GM12878 (cell line): ENCODE measurements around the gene SPOCK1. TPM values are rescaled to one million over a fixed set of nuclear protein-coding genes. Genes with fewer than 3 reads are reported as not detected.

ENCODE experiments used
- ATAC-seq: fragments of 200-7000 bp; cut with Tn5 transposase; 3 replicates; pipeline ENCODE4 v1.9.1; 2020; ENCODE audit warnings: mild to moderate bottlenecking, moderate library complexity
- BruUV-seq: library from RNA; stranded (reverse); fragments of 400-500 nt; replicated peaks from 2 replicates; lab custom pipeline; 2021; lab: Mats Ljungman, UMichigan
- CTCF ChIA-PET: fragments of 300-600 bp; sonication (Branson Sonifier 250); formaldehyde crosslinking; extraction: SDS; loops from one replicate; lab custom pipeline; 2021; ENCODE audit warnings: inconsistent platforms; lab: Yijun Ruan, JAX
- POLR2A ChIA-PET: fragments of 350-600 bp; formaldehyde crosslinking; extraction: SDS; loops from one replicate; lab custom pipeline; 2021; ENCODE audit warnings: inconsistent platforms; lab: Charles Lee
- RAD21 ChIA-PET: fragments of 300-600 bp; sonication (Branson Sonifier 250); formaldehyde crosslinking; loops from one replicate; lab custom pipeline; 2023; ENCODE audit warnings: antibody characterized with exemption; ENCODE audit not compliant: unreplicated experiment; lab: Charles Lee
- SMC1A ChIA-PET: fragments of 300-600 bp; sonication (Branson Sonifier 250); formaldehyde crosslinking; loops from one replicate; lab custom pipeline; 2023; ENCODE audit not compliant: unreplicated experiment, uncharacterized antibody; lab: Charles Lee
- DNase-seq: peaks from one replicate; pipeline ENCODE4 v3.0.0-alpha.2; 2011; ENCODE audit warnings: low read depth, low spot score
- FAIRE-seq: peaks from 3 replicates; lab custom pipeline; 2011; peaks lifted over from hg19 to GRCh38; lab: Jason Lieb, UNC
- H2AFZ ChIP-seq: 2 replicates; pipeline ENCODE4 v1.6.0; 2011; ENCODE audit warnings: low read depth, low read length, control low read depth; ENCODE audit not compliant: control insufficient read depth
- H3K27ac ChIP-seq: 2 replicates; pipeline ENCODE4 v1.5.1; 2011; ENCODE audit warnings: control low read depth; ENCODE audit not compliant: control insufficient read depth, insufficient read depth
- H3K27me3 ChIP-seq, 2 experiments: replicated peaks in 1 of 2; 2 replicates each; pipeline versions ENCODE4 v1.6.0 to v1.6.1; 2011; ENCODE audit warnings: low read length in 1 of 2; ENCODE audit not compliant: control insufficient read depth in 2 of 2, insufficient read depth in 2 of 2
- H3K36me3 ChIP-seq, 2 experiments: 2 replicates each; pipeline ENCODE4 v1.5.1; 2011; ENCODE audit warnings: low read length in 1 of 2; ENCODE audit not compliant: control insufficient read depth in 2 of 2, insufficient read depth in 2 of 2
- H3K4me1 ChIP-seq: 2 replicates; pipeline ENCODE4 v1.6.1; 2011; ENCODE audit warnings: mild to moderate bottlenecking, low read length, moderate library complexity, mixed read lengths; ENCODE audit not compliant: control insufficient read depth, insufficient read depth
- H3K4me2 ChIP-seq: 2 replicates; pipeline ENCODE4 v1.6.0; 2011; ENCODE audit warnings: control low read depth; ENCODE audit not compliant: control insufficient read depth, insufficient read depth
- H3K4me3 ChIP-seq: fragments of 200-600 bp; sonication (generic); 2 replicates; pipeline ENCODE4 v1.5.1; 2016
- H3K79me2 ChIP-seq: 2 replicates; pipeline ENCODE4 v1.6.0; 2011; ENCODE audit warnings: low read length; ENCODE audit not compliant: control insufficient read depth, insufficient read depth
- H3K9ac ChIP-seq: 2 replicates; pipeline ENCODE4 v1.8.0; 2011; ENCODE audit warnings: low read length, control low read depth, mixed read lengths; ENCODE audit not compliant: control insufficient read depth, insufficient read depth
- H3K9me3 ChIP-seq: replicated peaks from 3 replicates; pipeline ENCODE4 v1.5.1; 2011; ENCODE audit warnings: mild to moderate bottlenecking, low read length; ENCODE audit not compliant: control insufficient read depth, insufficient read depth
- H4K20me1 ChIP-seq: 2 replicates; pipeline ENCODE4 v1.6.0; 2011; ENCODE audit not compliant: control insufficient read depth, insufficient read depth
- EGR1 ChIP-seq, 2 experiments: IDR thresholded peaks; 1 replicate in 1 of 2; 2 replicates in 1 of 2; pipeline ENCODE4 v1.6.1; 2011 to 2012; ENCODE audit warnings: low read depth in 2 of 2, low read length in 2 of 2, borderline replicate concordance in 1 of 2, mild to moderate bottlenecking in 1 of 2, moderate library complexity in 1 of 2
- FOXK2 ChIP-seq: fragments of 450-650 bp; IDR thresholded peaks from 2 replicates; pipeline ENCODE4 v1.6.1; 2017; ENCODE audit warnings: mild to moderate bottlenecking, moderate library complexity
- LARP7 ChIP-seq: fragments of 450-650 bp; IDR thresholded peaks from 2 replicates; pipeline ENCODE4 v1.6.1; 2017; ENCODE audit warnings: mild to moderate bottlenecking
- MEF2B ChIP-seq: fragments of 450-650 bp; IDR thresholded peaks from 2 replicates; pipeline ENCODE4 v1.6.1; 2018; ENCODE audit warnings: mild to moderate bottlenecking, moderate library complexity; ENCODE audit not compliant: partially characterized antibody, poor library complexity, severe bottlenecking
- MXI1 ChIP-seq: fragments of 150-350 bp; IDR thresholded peaks from 2 replicates; pipeline ENCODE4 v1.6.1; 2011; ENCODE audit warnings: low read depth, mild to moderate bottlenecking, inconsistent platforms, low read length, improper control_type of control experiment
- NFYB ChIP-seq: IDR thresholded peaks from 2 replicates; pipeline ENCODE4 v1.6.1; 2011; ENCODE audit warnings: low read depth, mild to moderate bottlenecking, low read length, improper control_type of control experiment, moderate library complexity; ENCODE audit not compliant: insufficient read depth
- PAX5 ChIP-seq: IDR thresholded peaks from 2 replicates; pipeline ENCODE4 v1.6.1; 2011; ENCODE audit warnings: low read depth, low read length, borderline replicate concordance
- RBBP5 ChIP-seq: fragments of 200-600 bp; sonication (generic); conservative IDR thresholded peaks from 2 replicates; pipeline ENCODE4 v1.6.1; 2016
- SP1 ChIP-seq: IDR thresholded peaks from one replicate; pipeline ENCODE4 v1.6.1; 2011; ENCODE audit warnings: low read depth, low read length
- ZNF274 ChIP-seq: IDR thresholded peaks from one replicate; pipeline ENCODE4 v1.8.0; 2011; ENCODE audit not compliant: insufficient read length, insufficient read depth
- WGBS: methylation state at CpG from one replicate; pipeline ENCODE4 v1.1.6; 2016; ENCODE audit warnings: low lambda C conversion rate; ENCODE audit not compliant: insufficient replicate concordance, insufficient coverage; ENCODE audit errors: missing lambda C conversion rate; 5-methylcytosine and 5-hydroxymethylcytosine counted together
- in situ Hi-C: fragments of 300-500 bp; cut with MboI; formaldehyde crosslinking; loops from 9 replicates; pipeline ENCODE4 v1.14.3; 2018; ENCODE audit warnings: mixed read lengths
- intact Hi-C: fragments of 100-400 bp; cut with micrococcal nuclease; formaldehyde crosslinking; loops from one replicate; pipeline ENCODE4 v1.14.2; 2022; ENCODE audit not compliant: unreplicated experiment
- polyA plus RNA-seq, 11 experiments: library from polyadenylated mRNA; depleted of rRNA in 4 of 11; unstranded in 6 of 11; stranded (reverse) in 5 of 11; fragments of >200 nt; fragmentation: Nextera tagmentation in 4 of 11; fragmentation: Illumina TruSeq in 1 of 11; extraction: Ambion mirVana in 4 of 11; extraction: Trizol in 1 of 11; gene quantifications; 1 replicate in 1 of 11; 2 replicates in 10 of 11; pipeline versions ENCODE4 v1.2.1 to v1.2.3, GENCODE V29; 2011 to 2016; ENCODE audit warnings: inconsistent platforms in 2 of 11, missing spikeins in 2 of 11, low read depth in 1 of 11
- total RNA-seq, 4 experiments: library from RNA; depleted of rRNA in 3 of 4; stranded (reverse); fragments of >200 nt in 3 of 4; fragmentation: Illumina TruSeq in 1 of 4; extraction: Trizol in 1 of 4; gene quantifications; 2 replicates each; pipeline versions ENCODE4 v1.2.1 to v1.2.3, GENCODE V29; 2013 to 2021

SPOCK1 gene
- total and polyA plus RNA-seq, 10 of the 15 experiments (the other 5 are each of a cell fraction or from before 2014, with no cell fraction given), result 0.06 to 0.68 (median 0.25) TPM; not detected in 3

DNA sequence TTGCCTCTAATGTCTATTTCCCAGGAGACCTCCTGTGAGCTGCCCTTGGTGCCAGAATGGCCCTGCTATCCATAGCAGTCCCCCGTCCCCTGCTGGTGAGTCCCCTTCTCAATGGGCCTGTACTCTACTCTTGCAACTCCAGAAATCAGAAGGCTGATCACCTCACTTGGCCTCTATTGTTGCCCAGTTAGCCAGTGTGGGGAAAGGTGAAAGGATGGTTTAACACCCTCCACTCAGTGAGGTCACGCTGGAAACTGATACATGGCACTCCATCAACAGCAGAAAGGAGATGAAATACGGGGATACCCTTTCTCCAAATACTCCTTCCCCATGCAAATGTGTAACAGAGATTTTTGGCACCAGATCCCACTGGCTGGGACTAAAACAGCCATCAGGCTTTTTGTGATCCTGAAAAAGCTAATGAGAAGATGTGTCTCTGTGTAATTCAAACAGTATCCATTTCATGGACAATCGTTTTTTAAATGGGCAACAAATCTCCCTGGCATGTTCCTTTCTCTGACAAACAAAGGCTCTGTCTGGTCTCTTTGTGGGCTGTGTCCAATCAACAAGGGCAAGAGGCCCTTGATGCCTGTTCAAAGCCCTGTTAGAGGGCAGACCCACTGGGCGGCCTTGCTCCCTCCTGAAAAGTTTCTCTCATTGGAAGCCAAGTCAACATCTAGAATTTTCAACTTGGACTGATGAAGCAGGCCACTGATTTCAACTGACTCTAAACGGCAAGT lies 343.7 kb downstream of the SPOCK1 start:
- Histone ChIP-seq H3K4me1 (no peaks in the 10 kb centered on the region), H3K79me2 (no peaks in the 10 kb centered on the region), H4K20me1 (no peaks in the 10 kb centered on the region), H3K27me3 (no peaks in the 10 kb centered on the region), H3K27ac (no peak overlapping the region), H3K36me3 (no peaks in the 10 kb centered on the region), H3K9ac (no peak overlapping the region), H2AFZ (no peak overlapping the region), H3K4me3 (no peak overlapping the region), H3K4me2 (no peak overlapping the region), H3K9me3 (no peaks in the 10 kb centered on the region)
- ChIA-PET RAD21 (no interaction called here), SMC1A (no interaction called here), CTCF (no interaction called here), POLR2A (no interaction called here)
- in situ Hi-C loops (no loop called here), intact Hi-C loops (no loop called here)
- BruUV-seq, result no TSS peak
- DNase-seq (no peak), ATAC-seq (no peak), FAIRE-seq (no peak)
- TF ChIP-seq ZNF274 (no peak), NFYB (no peak), FOXK2 (no peak), SP1 (no peak)
- 14% methylated on average over 6 of the region's 6 CpGs for WGBS

GRCh38 chr5:137152616-137153015 lies 346.5 kb downstream of the SPOCK1 start:
- no peaks in the 10 kb centered on the region for H3K36me3 ChIP-seq
- H3K4me3 ChIP-seq, result no peak overlapping the region
- in situ Hi-C loops, result no loop called here
- no peak overlapping the region for H3K9ac ChIP-seq
- H3K79me2 ChIP-seq, result no peaks in the 10 kb centered on the region
- H3K27ac ChIP-seq, result no peak overlapping the region
- ChIA-PET RAD21 (no interaction called here), CTCF (no interaction called here), SMC1A (no interaction called here), POLR2A (no interaction called here)
- no peaks in the 10 kb centered on the region for H4K20me1 ChIP-seq
- H3K27me3 ChIP-seq, result no peaks in the 10 kb centered on the region
- ATAC-seq, result no peak
- no TSS peak for BruUV-seq
- no peaks in the 10 kb centered on the region for H3K9me3 ChIP-seq
- DNase-seq, result no peak
- no peak overlapping the region for H3K4me2 ChIP-seq
- H2AFZ ChIP-seq, result no peak overlapping the region
- H3K4me1 ChIP-seq, result no peaks in the 10 kb centered on the region
- WGBS, result 33% methylated on average over 3 of the region's 3 CpGs
- FAIRE-seq, result no peak
- intact Hi-C loops, result no loop called here
- TF ChIP-seq EGR1 (IDR thresholded peaks at IDR 0.05; ENCODE audit: borderline replicate concordance in 1 of 2, low read depth in 2 of 2, low read length in 2 of 2) (no peak), RBBP5 (no peak), MEF2B (no peak), LARP7 (no peak), MXI1 (no peak), PAX5 (no peak)
